ENCODE measurements around the gene DDRGK1.
A peak's percentile ranks its signal among the peaks of the same experiment; 100 is the strongest.

The DDRGK1 gene

GRCh38 chr20:3180319-3180718 is 24.2 kb downstream of the DDRGK1 start:
- DNase-seq, result no peak

DNA sequence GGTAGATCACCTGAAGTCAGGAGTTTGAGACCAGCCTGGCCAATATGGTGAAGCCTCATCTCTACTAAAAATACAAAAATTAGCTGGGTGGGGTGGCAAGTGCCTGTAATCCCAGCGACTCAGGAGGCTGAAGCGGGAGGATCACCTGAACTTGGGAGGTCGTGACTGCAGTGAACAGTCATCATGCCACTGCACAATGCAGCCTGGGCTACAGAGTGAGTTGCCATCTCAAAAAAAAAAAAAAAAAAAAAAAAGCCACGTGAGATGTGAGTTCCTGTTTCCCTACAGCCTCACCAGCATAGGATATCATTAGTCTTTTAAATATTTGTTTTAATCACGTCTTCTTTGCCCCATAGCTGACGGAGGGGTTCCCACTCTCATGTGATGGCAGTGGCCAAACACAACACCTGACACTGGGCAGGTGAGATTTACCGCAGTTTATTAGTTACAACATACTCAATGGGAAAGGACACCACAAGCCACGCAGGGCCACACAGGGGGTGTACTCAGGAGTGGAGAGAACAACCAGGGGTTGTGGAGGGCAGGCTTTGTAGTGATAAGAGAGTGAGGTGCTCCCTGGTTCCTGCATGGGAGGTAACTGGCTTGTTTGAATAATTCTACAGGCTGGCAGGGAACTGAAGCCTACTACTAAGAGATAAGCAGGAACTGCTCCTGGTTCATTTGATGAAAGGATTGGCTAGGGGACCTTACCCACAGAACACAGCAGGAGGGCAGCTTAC is 26.6 kb downstream of the DDRGK1 start:
- DNase-seq, result no peak

DNA sequence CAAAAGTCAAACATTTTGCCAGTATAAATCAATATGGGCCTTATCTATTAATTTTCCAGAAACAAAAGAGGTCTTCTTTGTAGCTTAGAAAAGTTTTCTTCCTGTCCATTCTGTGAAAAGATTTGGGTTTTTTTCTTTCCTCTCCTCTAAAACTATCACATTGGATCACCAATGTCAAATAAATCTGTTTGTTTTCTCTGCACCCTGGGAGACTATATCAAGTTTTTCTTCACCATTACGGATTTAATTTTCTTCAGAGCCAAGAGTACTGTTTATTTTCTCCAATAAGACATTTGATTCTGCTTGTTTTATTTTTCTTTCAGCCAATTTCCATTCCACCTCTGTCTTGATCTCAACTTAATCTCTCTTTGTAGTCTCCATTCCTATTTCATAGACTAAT is 29.2 kb downstream of the DDRGK1 start:
- DNase-seq, result no peak

GRCh38 chr20:3174442-3175261 is 29.8 kb downstream of the DDRGK1 start:
- DNase-seq, result no peak

- DNase-seq, result peak; percentile 37 to 39
These were observed 30.7 kb downstream of the DDRGK1 start for GRCh38 chr20:3173610-3174441.

DNA sequence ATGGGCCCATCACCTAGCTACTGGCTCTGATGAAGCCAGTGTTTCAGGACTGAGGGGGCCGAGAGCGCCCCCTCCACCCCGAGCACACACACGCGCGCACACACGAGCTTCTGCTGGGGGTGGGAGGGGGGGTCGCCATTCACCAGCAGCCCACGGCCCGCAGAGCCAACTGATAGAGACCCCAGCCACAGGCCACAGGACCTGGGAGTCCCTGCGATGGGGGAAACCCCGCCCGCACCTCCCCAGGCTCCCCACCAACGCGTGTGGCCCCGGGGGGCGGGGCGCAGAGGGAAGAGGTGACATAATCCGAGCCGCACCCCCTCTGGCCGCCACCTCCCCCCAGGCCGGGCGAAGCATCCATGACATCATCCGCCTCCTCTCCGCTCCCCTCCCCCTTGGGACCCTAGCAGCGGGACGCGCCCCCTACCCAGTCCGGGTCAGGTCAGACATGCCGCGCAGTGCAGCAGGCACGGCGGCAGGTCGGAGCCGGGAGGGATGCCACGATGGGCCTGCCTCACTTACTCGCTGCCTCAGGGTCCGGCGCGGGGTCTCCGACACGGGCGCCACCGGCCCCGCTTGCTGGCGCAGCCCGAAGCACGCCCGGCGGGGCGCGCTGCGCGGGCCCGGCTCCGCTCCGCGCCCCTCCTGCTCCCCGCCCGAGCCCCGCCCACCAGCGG is 31.4 kb downstream of the DDRGK1 start, which contains the start of gene LZTS3:
Gene LZTS3, minus strand, starts transcription at position 617 of the 677 bp plus-strand sequence. CDS start 6,386 bp downstream, outside the sequence.
- DNase-seq, result no peak

DNA sequence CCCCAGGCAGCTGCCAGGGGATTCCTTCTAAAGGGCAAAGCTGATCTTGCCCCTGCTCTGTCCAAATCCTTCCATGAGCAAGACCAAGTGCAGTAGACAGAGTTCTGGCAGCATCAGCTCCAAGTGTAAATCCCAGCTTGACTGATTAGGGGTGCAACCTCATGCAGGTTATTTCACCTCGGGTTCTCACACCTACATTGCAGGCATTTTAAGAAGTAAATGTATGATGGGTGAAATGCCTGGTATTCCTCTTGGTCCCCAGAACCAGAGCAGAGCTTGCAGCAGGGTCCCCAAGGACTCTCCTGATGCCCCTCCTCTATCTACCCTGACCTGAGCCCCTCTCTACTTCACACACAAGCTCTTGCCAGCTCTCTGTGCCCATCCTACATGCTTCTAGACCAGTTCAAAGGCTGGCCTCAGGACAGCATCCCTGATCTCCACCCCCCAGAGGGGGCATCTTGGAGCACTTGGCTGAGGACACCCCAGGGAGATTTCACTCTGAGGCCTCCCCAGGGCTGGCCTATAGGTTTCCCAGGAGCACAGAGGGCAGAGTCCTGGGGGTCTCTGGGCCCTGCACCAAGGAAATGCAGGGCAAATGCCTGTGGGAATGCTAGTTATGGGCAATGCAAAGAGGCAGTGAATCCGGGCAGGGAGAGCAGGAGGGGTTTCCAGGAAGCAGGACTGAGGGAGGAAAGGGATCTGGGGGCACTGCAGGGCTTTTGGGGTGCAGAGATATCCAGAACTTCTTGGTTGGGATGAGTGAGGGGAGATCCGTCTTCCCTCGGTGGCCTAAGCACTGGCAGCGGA is 32.2 kb downstream of the DDRGK1 start:
- no peak for DNase-seq

DNA sequence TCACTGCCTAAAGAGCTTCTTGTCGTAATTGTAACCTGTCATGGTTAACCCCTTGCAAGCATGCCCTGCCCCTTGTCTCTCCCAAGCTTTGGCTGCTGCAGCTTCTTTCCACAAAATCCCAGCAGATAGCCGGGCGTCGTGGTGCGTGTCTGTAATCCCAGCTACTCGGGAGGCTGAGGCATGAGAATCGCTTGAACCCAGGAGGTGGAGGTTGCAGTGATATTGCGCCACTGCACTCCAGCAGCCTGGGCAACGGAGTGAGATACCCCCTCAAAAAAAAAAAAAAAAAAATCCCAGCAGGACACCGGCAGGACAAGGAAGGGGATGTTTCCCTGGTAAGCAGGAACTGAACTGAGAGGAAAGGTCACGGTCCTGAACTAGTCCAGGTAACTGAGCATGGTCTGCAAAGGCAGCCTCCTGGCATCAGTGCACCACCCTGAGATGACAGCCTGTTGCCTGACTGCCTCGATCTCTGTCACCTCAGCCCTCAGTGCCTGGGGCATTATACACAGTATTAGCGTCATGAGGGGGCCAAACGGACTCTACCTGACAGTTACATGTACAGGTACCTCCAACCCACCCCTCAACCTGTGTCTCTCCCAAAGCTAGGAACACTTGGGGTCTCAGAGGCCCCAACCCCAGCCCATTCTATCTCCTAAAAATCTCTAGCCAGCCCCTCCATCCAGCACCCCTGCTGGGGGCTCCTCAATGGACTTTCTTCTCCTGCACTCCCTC is 32.9 kb downstream of the DDRGK1 start:
- no peak for DNase-seq

- DNase-seq, result no peak
These were observed 35.5 kb downstream of the DDRGK1 start for GRCh38 chr20:3168829-3169590.

GRCh38 chr20:3168079-3168828 is 36.2 kb downstream of the DDRGK1 start:
- DNase-seq, result no peak

DNA sequence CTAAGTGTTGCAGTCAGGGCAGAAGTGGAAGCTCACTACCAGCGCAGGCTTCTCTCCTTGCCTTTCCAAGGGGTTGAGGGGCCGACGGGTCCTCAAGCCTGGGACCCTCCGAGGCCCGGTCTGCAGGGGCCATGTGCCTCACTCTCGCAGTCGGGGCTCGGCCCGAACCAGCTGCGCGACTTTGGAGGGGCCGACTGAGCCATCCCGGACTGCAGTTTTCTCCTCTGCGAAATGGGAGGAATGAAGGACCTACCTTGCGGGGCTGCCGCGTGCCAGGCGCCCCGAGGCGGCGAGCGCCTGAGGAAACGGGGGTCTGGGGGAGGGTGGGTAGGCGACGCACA is 36.8 kb downstream of the DDRGK1 start:
- DNase-seq, result no peak

- no peak for DNase-seq
These were observed 37.6 kb downstream of the DDRGK1 start for GRCh38 chr20:3166913-3167342.

DNA sequence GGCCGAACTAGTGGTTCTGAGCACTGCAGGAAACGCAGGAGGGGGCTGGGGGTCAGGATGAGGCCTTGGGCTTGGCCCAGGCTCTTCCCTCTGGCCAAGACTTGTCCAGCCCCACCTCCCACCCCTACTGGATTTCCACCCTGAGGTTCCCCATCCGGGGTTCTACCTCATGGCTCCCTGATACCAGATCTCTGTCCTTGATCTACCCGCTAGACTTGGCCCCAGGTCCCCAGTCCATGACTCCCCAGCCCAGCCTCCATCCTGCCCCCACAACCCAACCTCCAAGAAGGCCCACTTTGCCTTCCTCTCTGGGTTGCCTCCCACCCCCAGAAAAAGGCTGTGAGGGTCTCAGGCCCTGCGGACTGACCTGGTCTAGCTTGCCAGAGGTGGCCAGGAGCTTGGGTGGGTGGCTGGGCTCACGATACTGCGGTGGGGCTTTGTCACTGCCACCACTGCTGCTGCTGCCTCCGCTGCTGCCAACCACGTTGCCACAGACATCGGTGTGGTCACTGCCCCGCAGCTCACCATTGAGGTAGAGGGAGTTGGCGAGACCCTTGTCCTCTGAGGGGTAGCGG is 38.1 kb downstream of the DDRGK1 start:
- no peak for DNase-seq

GRCh38 chr20:3165473-3166337 is 38.8 kb downstream of the DDRGK1 start:
- DNase-seq, result no peak

GRCh38 chr20:3164763-3165410 is 39.6 kb downstream of the DDRGK1 start:
- no peak for DNase-seq

DNA sequence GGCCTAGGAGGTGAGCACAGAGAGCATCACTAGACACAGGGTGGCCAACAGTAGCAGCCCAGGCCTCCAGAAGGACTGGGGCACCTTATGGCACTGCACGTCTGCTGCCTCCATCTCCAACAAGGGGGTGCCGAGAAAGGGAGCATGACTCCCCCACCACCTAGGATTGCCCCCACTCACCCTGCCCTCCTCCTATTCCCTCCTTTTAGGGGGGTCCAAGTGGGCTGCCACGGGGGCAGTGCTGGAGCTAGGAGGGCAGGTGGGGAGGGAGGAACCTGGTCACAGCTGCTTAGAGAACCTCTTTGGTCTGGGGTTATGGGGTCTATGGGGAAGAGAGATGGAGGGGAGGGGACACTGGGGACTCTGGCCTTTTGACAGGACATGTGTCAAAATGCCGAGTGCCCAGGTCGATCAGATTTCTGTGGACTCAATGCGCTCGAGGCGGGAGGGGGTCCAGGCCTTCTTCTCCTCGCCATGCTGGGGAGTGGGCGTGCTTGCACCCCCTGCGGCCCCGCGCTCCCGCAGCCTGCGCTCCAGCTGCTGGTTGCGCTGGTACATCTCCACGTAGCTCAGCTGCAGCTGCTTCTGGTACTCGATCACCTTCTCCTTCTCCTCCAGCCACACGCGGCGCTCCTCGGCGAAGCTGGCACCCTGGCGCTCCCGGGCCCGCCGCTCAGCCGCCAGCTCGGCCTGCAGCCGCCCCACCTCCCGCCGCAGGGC is 40.3 kb downstream of the DDRGK1 start:
- no peak for DNase-seq

Data from AML-193 (cell line).